HepG2 (cell line): Measurements from ENCODE around the gene ABCG5. TPM values are rescaled to one million over a fixed set of nuclear protein-coding genes. Genes with fewer than 3 reads are reported as not detected.

ENCODE experiments used
- BATF2 ChIP-seq: sonication (generic); formaldehyde crosslinking; IDR thresholded peaks from 2 replicates; pipeline ENCODE4 v1.8.0; 2022; ENCODE audit warnings: mild to moderate bottlenecking, missing genetic modification reagents, moderate library complexity
- CCDC6 ChIP-seq: sonication (generic); formaldehyde crosslinking; IDR thresholded peaks from 2 replicates; pipeline ENCODE4 v1.8.1; 2022; ENCODE audit warnings: mild to moderate bottlenecking, missing genetic modification reagents, moderate library complexity
- CEBPG ChIP-seq: IDR thresholded peaks from 2 replicates; pipeline ENCODE4 v1.6.1; 2016
- CREM ChIP-seq, 2 experiments: sonication (generic) in 1 of 2; formaldehyde crosslinking in 1 of 2; IDR thresholded peaks; 2 replicates each; pipeline versions ENCODE4 v1.4.0 to v1.6.1; 2016 to 2020; ENCODE audit warnings: antibody characterized with exemption in 1 of 2, mild to moderate bottlenecking in 1 of 2, missing genetic modification reagents in 1 of 2
- EHMT2 ChIP-seq: fragments of 200-600 bp; sonication (generic); IDR thresholded peaks from 2 replicates; pipeline ENCODE4 v1.7.0; 2017; ENCODE audit warnings: antibody characterized with exemption, low read depth, low read length, borderline replicate concordance
- FOXA3 ChIP-seq: IDR thresholded peaks from 2 replicates; pipeline ENCODE4 v1.6.1; 2016; ENCODE audit warnings: missing genetic modification reagents, missing compliant biosample characterization
- FOXC1 ChIP-seq: sonication (generic); formaldehyde crosslinking; IDR thresholded peaks from 2 replicates; pipeline ENCODE4 v1.8.0; 2022; ENCODE audit warnings: mild to moderate bottlenecking, missing genetic modification reagents, borderline replicate concordance
- FOXP4 ChIP-seq: sonication (generic); formaldehyde crosslinking; IDR thresholded peaks from 2 replicates; pipeline ENCODE4 v1.4.0; 2020; ENCODE audit warnings: missing genetic modification reagents
- HNRNPL ChIP-seq: fragments of 200-400 bp; formaldehyde crosslinking; IDR thresholded peaks from 2 replicates; pipeline ENCODE4 v1.6.1; 2017; ENCODE audit warnings: mild to moderate bottlenecking, low read depth, low read length
- HOXA7 ChIP-seq: sonication (generic); formaldehyde crosslinking; IDR thresholded peaks from 2 replicates; pipeline ENCODE4 v1.8.1; 2022; ENCODE audit warnings: mild to moderate bottlenecking, missing genetic modification reagents, moderate library complexity
- IKZF5 ChIP-seq: IDR thresholded peaks from 2 replicates; pipeline ENCODE4 v1.6.1; 2018; ENCODE audit warnings: missing genetic modification reagents, mild to moderate bottlenecking, missing compliant biosample characterization
- MEIS1 ChIP-seq: sonication (generic); formaldehyde crosslinking; IDR thresholded peaks from 2 replicates; pipeline ENCODE4 v1.9.0; 2021; ENCODE audit warnings: mild to moderate bottlenecking, missing genetic modification reagents, moderate library complexity, borderline replicate concordance
- NRL ChIP-seq: sonication (generic); formaldehyde crosslinking; IDR thresholded peaks from 2 replicates; pipeline ENCODE4 v1.5.0; 2020; ENCODE audit warnings: missing genetic modification reagents, mild to moderate bottlenecking, moderate library complexity, borderline replicate concordance
- RBM39 ChIP-seq: fragments of 200-400 bp; formaldehyde crosslinking; IDR thresholded peaks from one replicate; pipeline ENCODE4 v1.6.1; 2018; ENCODE audit warnings: antibody characterized with exemption, mild to moderate bottlenecking, low read depth, low read length; ENCODE audit not compliant: poor library complexity, severe bottlenecking
- SOX5 ChIP-seq: IDR thresholded peaks from 2 replicates; pipeline ENCODE4 v1.6.1; 2016; ENCODE audit warnings: borderline replicate concordance
- TBP ChIP-seq: sonication (generic); formaldehyde crosslinking; IDR thresholded peaks from 2 replicates; pipeline ENCODE4 v1.5.0; 2020; ENCODE audit warnings: missing genetic modification reagents
- ZMYM3 ChIP-seq: sonication (generic); formaldehyde crosslinking; IDR thresholded peaks from 2 replicates; pipeline ENCODE4 v1.5.1; 2020; ENCODE audit warnings: mild to moderate bottlenecking, missing genetic modification reagents
- ZNF44 ChIP-seq: sonication (generic); formaldehyde crosslinking; IDR thresholded peaks from 2 replicates; pipeline ENCODE4 v1.5.1; 2020; ENCODE audit warnings: mild to moderate bottlenecking, missing genetic modification reagents
- ZNF512 ChIP-seq: sonication (generic); formaldehyde crosslinking; IDR thresholded peaks from 2 replicates; pipeline ENCODE4 v1.4.0; 2020; ENCODE audit warnings: mild to moderate bottlenecking, missing genetic modification reagents
- ZNF891 ChIP-seq: sonication (generic); formaldehyde crosslinking; IDR thresholded peaks from 2 replicates; pipeline ENCODE4 v1.5.0; 2020; ENCODE audit warnings: mild to moderate bottlenecking, missing genetic modification reagents
- polyA plus RNA-seq, 8 experiments: library from polyadenylated mRNA; depleted of rRNA in 3 of 8; stranded (reverse) in 7 of 8; unstranded in 1 of 8; fragments of >200 nt; fragmentation: Illumina TruSeq in 4 of 8; extraction: Trizol in 4 of 8; gene quantifications; 2 replicates each; pipeline versions ENCODE4 v1.2.1 to v1.2.3, GENCODE V29; 2011 to 2016; ENCODE audit warnings: low read depth in 4 of 8, missing spikeins in 1 of 8, mixed read lengths in 1 of 8; ENCODE audit not compliant: insufficient read depth in 1 of 8
- total RNA-seq, 5 experiments: library from RNA; depleted of rRNA; stranded (reverse); fragments of >200 nt; fragmentation: Illumina TruSeq; extraction: Trizol; gene quantifications; 2 replicates each; pipeline ENCODE4 v1.2.3, GENCODE V29; 2016; ENCODE audit warnings: low read depth in 1 of 5

ABCG5 gene
- total and polyA plus RNA-seq, 2 of the 13 experiments (the other 11 are each of a cell fraction or from before 2014, with no cell fraction given), result 15.1 to 39.0 TPM

GRCh38 chr2:43877782-43878464 lies 39.3 kb upstream of the ABCG5 start (continued):
- no peak for TF ChIP-seq CREM (IDR thresholded peaks at IDR 0.05)
- TF ChIP-seq CREM (CRISPR knock-in tag; IDR thresholded peaks at IDR 0.05), result no peak
- TF ChIP-seq HOXA7 (CRISPR knock-in tag), result no peak
- no peak; the same call in 1 of the 2 replicates for TF ChIP-seq IKZF5
- TF ChIP-seq ZMYM3 (CRISPR knock-in tag), result no peak
- TF ChIP-seq FOXC1 (CRISPR knock-in tag), result no peak; the same call in 1 of the 2 replicates
- TF ChIP-seq FOXA3 (CRISPR knock-in tag), result 0 out of 2 replicates have a peak, but pooled peaks have one; percentile 6
- TF ChIP-seq ZNF512 (CRISPR knock-in tag), result no peak
- no peak for TF ChIP-seq HNRNPL
- no peak for TF ChIP-seq BATF2
- peak; percentile 62 for TF ChIP-seq NRL (CRISPR knock-in tag)
- TF ChIP-seq FOXP4, result no peak
- no peak for TF ChIP-seq CCDC6 (CRISPR knock-in tag)
- TF ChIP-seq EHMT2, result no peak
- 0 out of 2 replicates have a peak, but pooled peaks have one; percentile 26 for TF ChIP-seq ZNF891 (CRISPR knock-in tag)
- no peak for TF ChIP-seq MEIS1 (CRISPR knock-in tag)
- no peak; the same call in 1 of the 2 replicates for TF ChIP-seq SOX5 (CRISPR knock-in tag)
- no peak for TF ChIP-seq TBP (CRISPR knock-in tag)
- TF ChIP-seq CEBPG (CRISPR knock-in tag), result peak; percentile 50; the same call in 1 of the 2 replicates
- no peak for TF ChIP-seq RBM39
- no peak for TF ChIP-seq ZNF44 (CRISPR knock-in tag)
